Lung (tissue), 12 donors: Measurements from ENCODE around the gene SLCO1A2. TPM values are rescaled to one million over a fixed set of nuclear protein-coding genes. Genes with fewer than 3 reads are reported as not detected.

Experiments
- ATAC-seq: fragments of 200-7000 bp; cut with Tn5 transposase; one replicate; pipeline ENCODE4 v1.9.1; 2020; ENCODE audit warnings: moderate number of reproducible peaks; ENCODE audit not compliant: insufficient read depth, low FRiP score
- DNase-seq, 3 donors: peaks; one replicate each; pipeline ENCODE4 v3.0.0-alpha.2; 2013 to 2017
- H3K27ac ChIP-seq, 2 donors: one replicate each; pipeline ENCODE4 v1.5.1; 2013; ENCODE audit warnings: mild to moderate bottlenecking in 2 of 2, moderate library complexity in 2 of 2, control low read depth in 1 of 2, inconsistent platforms in 1 of 2, low read depth in 1 of 2, low read length in 1 of 2
- H3K27me3 ChIP-seq, 3 donors: one replicate each; pipeline ENCODE4 v1.5.1; 2013; ENCODE audit warnings: low read length in 2 of 3; ENCODE audit not compliant: control insufficient read depth in 3 of 3, insufficient read depth in 3 of 3
- H3K36me3 ChIP-seq, 4 donors: one replicate each; pipeline ENCODE4 v1.5.1; 2013; ENCODE audit warnings: low read length in 4 of 4, mild to moderate bottlenecking in 1 of 4, moderate library complexity in 1 of 4; ENCODE audit not compliant: control insufficient read depth in 4 of 4, insufficient read depth in 4 of 4
- H3K4me1 ChIP-seq, 5 donors: one replicate each; pipeline ENCODE4 v1.5.1; 2013; ENCODE audit warnings: low read length in 5 of 5, mild to moderate bottlenecking in 2 of 5, moderate library complexity in 1 of 5; ENCODE audit not compliant: control insufficient read depth in 5 of 5, insufficient read depth in 5 of 5
- H3K4me3 ChIP-seq: one replicate; pipeline ENCODE4 v1.5.1; 2013; ENCODE audit warnings: mild to moderate bottlenecking, control low read depth, moderate library complexity
- H3K9ac ChIP-seq, 2 donors: one replicate each; pipeline ENCODE4 v1.5.1; 2013; ENCODE audit warnings: low read length in 2 of 2, control low read depth in 1 of 2; ENCODE audit not compliant: insufficient read depth in 1 of 2
- H3K9me3 ChIP-seq, 4 donors: one replicate each; pipeline ENCODE4 v1.5.1; 2013; ENCODE audit warnings: low read length in 3 of 4, mild to moderate bottlenecking in 1 of 4, moderate library complexity in 1 of 4; ENCODE audit not compliant: control insufficient read depth in 4 of 4, insufficient read depth in 3 of 4
- whole genome bisulfite sequencing, 2 donors: extraction: QIAGEN DNeasy Blood & Tissue Kit; methylation state at CpG; one replicate each; pipeline ENCODE4 v1.1.7; 2013; 5-methylcytosine and 5-hydroxymethylcytosine counted together
- polyA plus RNA-seq, 2 donors: library from polyadenylated mRNA; stranded (reverse); fragments of 200-250 nt; gene quantifications; one replicate each; pipeline ENCODE4 v1.2.1, GENCODE V29; 2013
- total RNA-seq, 2 donors: library from RNA; depleted of rRNA in 1 of 2; stranded (reverse); fragments of >200 nt in 1 of 2; gene quantifications; one replicate each; pipeline ENCODE4 v1.2.1, GENCODE V29; 2014 to 2021
- TF ChIP-seq, protein P1 (sequence below): IDR thresholded peaks from 2 replicates; pipeline ENCODE4 v1.5.1; 2012; ENCODE audit warnings: mild to moderate bottlenecking; ENCODE audit errors: control extremely low read depth, extremely low read depth
- donor health status: control.
- donor health status: control.
- donor health status: Bipolar disorder and iron deficiency.
- donor health status: healthy.
- donor health status: DM: yes; HTN: yes; CAD: no.

SLCO1A2 gene
- total and polyA plus RNA-seq, 4 donors: 0.33 to 1.1 (median 0.34) TPM; not detected in 1

DNA sequence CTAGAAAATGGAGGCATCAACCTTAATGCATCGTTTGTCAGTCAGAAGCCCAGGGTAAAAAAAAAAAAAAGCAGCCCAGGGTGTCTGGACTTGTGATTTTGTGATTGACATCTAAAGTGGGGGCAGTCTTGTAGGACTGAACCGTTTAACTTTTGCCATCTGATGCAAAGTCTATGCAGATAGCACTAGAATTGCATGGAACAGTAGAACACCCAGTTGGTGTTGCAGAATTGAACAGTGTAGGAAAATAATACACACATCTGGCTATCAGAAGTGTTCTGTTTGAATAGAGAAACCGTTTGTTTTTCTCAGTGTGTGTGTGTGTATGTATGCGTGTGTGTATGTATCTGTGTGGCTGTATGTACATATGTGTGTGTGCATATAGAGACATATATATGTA lies 45.0 kb downstream of the SLCO1A2 start:
- TF ChIP-seq, protein P1, sequence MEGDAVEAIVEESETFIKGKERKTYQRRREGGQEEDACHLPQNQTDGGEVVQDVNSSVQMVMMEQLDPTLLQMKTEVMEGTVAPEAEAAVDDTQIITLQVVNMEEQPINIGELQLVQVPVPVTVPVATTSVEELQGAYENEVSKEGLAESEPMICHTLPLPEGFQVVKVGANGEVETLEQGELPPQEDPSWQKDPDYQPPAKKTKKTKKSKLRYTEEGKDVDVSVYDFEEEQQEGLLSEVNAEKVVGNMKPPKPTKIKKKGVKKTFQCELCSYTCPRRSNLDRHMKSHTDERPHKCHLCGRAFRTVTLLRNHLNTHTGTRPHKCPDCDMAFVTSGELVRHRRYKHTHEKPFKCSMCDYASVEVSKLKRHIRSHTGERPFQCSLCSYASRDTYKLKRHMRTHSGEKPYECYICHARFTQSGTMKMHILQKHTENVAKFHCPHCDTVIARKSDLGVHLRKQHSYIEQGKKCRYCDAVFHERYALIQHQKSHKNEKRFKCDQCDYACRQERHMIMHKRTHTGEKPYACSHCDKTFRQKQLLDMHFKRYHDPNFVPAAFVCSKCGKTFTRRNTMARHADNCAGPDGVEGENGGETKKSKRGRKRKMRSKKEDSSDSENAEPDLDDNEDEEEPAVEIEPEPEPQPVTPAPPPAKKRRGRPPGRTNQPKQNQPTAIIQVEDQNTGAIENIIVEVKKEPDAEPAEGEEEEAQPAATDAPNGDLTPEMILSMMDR: no peak
- ATAC-seq: no peak
- no peaks in the 10 kb centered on the region for H3K4me1 ChIP-seq
- H3K36me3 ChIP-seq: no peaks in the 10 kb centered on the region
- no peak overlapping the region for H3K9ac ChIP-seq
- H3K4me3 ChIP-seq: no peak overlapping the region
- DNase-seq: no peak
- H3K9me3 ChIP-seq: no peaks in the 10 kb centered on the region
- WGBS, 2 donors: 76 to 83% methylated on average over 4 of the region's 4 CpGs
- H3K27me3 ChIP-seq: no peaks in the 10 kb centered on the region
- no peak overlapping the region for H3K27ac ChIP-seq

- 57 to 84% methylated on average over 2 of the region's 2 CpGs for WGBS, 2 donors
- no peaks in the 10 kb centered on the region for H3K9me3 ChIP-seq
- H3K27me3 ChIP-seq: no peaks in the 10 kb centered on the region
- DNase-seq (peak in 1 of 3 donors; percentile 7), ATAC-seq (no peak)
- no peaks in the 10 kb centered on the region for H3K36me3 ChIP-seq
- H3K4me1 ChIP-seq: no peaks in the 10 kb centered on the region
- no peak overlapping the region for H3K27ac ChIP-seq
- no peak overlapping the region for H3K9ac ChIP-seq
- TF ChIP-seq, protein P1: no peak
- H3K4me3 ChIP-seq: no peak overlapping the region
Measured at GRCh38 chr12:21276826-21277225, 57.9 kb downstream of the SLCO1A2 start.

DNA sequence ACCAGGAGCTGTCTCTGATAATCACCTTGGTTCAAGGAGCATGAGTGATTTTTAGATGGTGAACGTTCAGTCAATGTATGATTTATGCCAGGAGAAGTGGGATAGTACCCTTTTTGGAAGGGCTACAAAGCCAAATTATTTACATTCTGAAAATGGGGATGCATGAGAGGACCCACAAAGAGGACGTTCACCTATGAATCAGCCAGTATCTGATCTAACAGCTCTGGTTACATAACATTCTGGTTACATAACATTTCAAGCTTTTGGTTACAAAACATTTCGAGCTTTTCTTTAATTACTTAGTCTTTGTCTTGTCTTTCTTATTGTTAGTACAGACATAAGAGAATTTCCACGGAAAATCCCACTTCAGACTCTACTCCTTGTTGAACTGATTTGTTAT lies 68.8 kb downstream of the SLCO1A2 start:
- Histone ChIP-seq H3K27ac (no peak overlapping the region), H3K4me1 (no peaks in the 10 kb centered on the region), H3K4me3 (no peak overlapping the region), H3K27me3 (no peaks in the 10 kb centered on the region), H3K36me3 (no peaks in the 10 kb centered on the region), H3K9me3 (peaks cover 0 to 3% (median 0%) of the 10 kb centered on the region in 4 donors), H3K9ac (no peak overlapping the region)
- no peak for DNase-seq
- no peak for ATAC-seq
- 37 to 47% methylated on average over 4 of the region's 4 CpGs for WGBS, 2 donors
- TF ChIP-seq, protein P1: no peak

- ATAC-seq: no peak
- Histone ChIP-seq H3K9me3 (peaks cover 0 to 3% (median 0%) of the 10 kb centered on the region in 4 donors), H3K27me3 (no peaks in the 10 kb centered on the region), H3K36me3 (no peaks in the 10 kb centered on the region), H3K4me3 (no peak overlapping the region), H3K4me1 (no peaks in the 10 kb centered on the region), H3K27ac (no peak overlapping the region), H3K9ac (no peak overlapping the region)
- TF ChIP-seq, protein P1: no peak
- no peak for DNase-seq
Measured at GRCh38 chr12:21264232-21264631, 70.5 kb downstream of the SLCO1A2 start.
